GM12892 (cell line): ENCODE results near the gene DAP.

Experiments
- DNase-seq: peaks from one replicate; pipeline ENCODE4 v3.0.0; 2011; ENCODE audit not compliant: insufficient read length
- FAIRE-seq: peaks from 2 replicates; lab custom pipeline; 2011; peaks lifted over from hg19 to GRCh38; lab: Jason Lieb, UNC
- POLR2A ChIP-seq: IDR thresholded peaks from 2 replicates; pipeline ENCODE4 v1.6.1; 2011; ENCODE audit warnings: low read depth, low read length, control low read depth
- POLR2AphosphoS5 ChIP-seq: IDR thresholded peaks from 2 replicates; pipeline ENCODE4 v1.6.1; 2011; ENCODE audit warnings: low read depth, low read length, control low read depth
- TAF1 ChIP-seq: IDR thresholded peaks from 2 replicates; pipeline ENCODE4 v1.6.1; 2011; ENCODE audit warnings: low read depth, mild to moderate bottlenecking, control low read depth, low read length, borderline replicate concordance

Gene DAP

GRCh38 chr5:10779592-10779991 lies 18.6 kb upstream of the DAP start:
- TF ChIP-seq POLR2A: no peak
- TF ChIP-seq TAF1: no peak
- TF ChIP-seq POLR2AphosphoS5: no peak

GRCh38 chr5:10778179-10778910 lies 17.3 kb upstream of the DAP start:
- FAIRE-seq: no peak
- DNase-seq: no peak
- TF ChIP-seq POLR2A (no peak), TAF1 (no peak), POLR2AphosphoS5 (no peak)

More at GRCh38 chr5:10779592-10779991, 18.6 kb upstream of the DAP start:
- no peak for DNase-seq
- FAIRE-seq: no peak

- FAIRE-seq (no peak), DNase-seq (no peak)
- TF ChIP-seq POLR2A: no peak
- no peak for TF ChIP-seq POLR2AphosphoS5
- TF ChIP-seq TAF1: no peak
Measured at GRCh38 chr5:10775646-10776045, 14.6 kb upstream of the DAP start.

GRCh38 chr5:10772901-10773585 lies 12.0 kb upstream of the DAP start:
- DNase-seq (no peak), FAIRE-seq (no peak)

GRCh38 chr5:10768328-10768899 lies 7.4 kb upstream of the DAP start:
- no peak for FAIRE-seq
- TF ChIP-seq POLR2A (no peak), TAF1 (no peak), POLR2AphosphoS5 (no peak)
- no peak for DNase-seq

More at GRCh38 chr5:10772901-10773585, 12.0 kb upstream of the DAP start:
- no peak for TF ChIP-seq POLR2A

GRCh38 chr5:10762776-10763500 lies 1.9 kb upstream of the DAP start:
- TF ChIP-seq POLR2A (no peak), TAF1 (no peak), POLR2AphosphoS5 (no peak)
- FAIRE-seq (no peak), DNase-seq (no peak)

GRCh38 chr5:10761933-10762775 lies 1.1 kb upstream of the DAP start:
- DNase-seq (no peak), FAIRE-seq (no peak)
- TF ChIP-seq POLR2A: no peak
- TF ChIP-seq TAF1: no peak
- TF ChIP-seq POLR2AphosphoS5: no peak

- no peak for TF ChIP-seq TAF1
- TF ChIP-seq POLR2AphosphoS5: no peak
- TF ChIP-seq POLR2A: no peak; the same call in 1 of the 2 replicates
- DNase-seq: no peak
- FAIRE-seq: no peak
Measured at GRCh38 chr5:10760921-10761184, 181 bp downstream of the DAP start.

- FAIRE-seq (peak; percentile 30), DNase-seq (peak; percentile 34)
- TF ChIP-seq POLR2AphosphoS5: no peak
- TF ChIP-seq TAF1: no peak
- no peak for TF ChIP-seq POLR2A
Measured at GRCh38 chr5:10760096-10760920, 726 bp downstream of the DAP start.

GRCh38 chr5:10759111-10759510 lies 1.9 kb downstream of the DAP start:
- no peak for FAIRE-seq

More at GRCh38 chr5:10759111-10759510, 1.9 kb downstream of the DAP start:
- no peak for DNase-seq
- no peak for TF ChIP-seq TAF1
- TF ChIP-seq POLR2AphosphoS5: no peak
- no peak for TF ChIP-seq POLR2A
